Prostate gland (tissue), 2 donors: Measurements from ENCODE around the gene CRY1. TPM values are rescaled to one million over a fixed set of nuclear protein-coding genes. Genes with fewer than 3 reads are reported as not detected.

Experiments used
- DNase-seq: peaks from one replicate; pipeline ENCODE4 v3.0.0-alpha.2; 2019; ENCODE audit warnings: low spot score
- H3K27ac ChIP-seq, 2 donors: fragments of 200-600 bp; sonication (generic); 2 replicates each; pipeline ENCODE4 v1.5.1; 2017 to 2019
- H3K27me3 ChIP-seq: fragments of 200-600 bp; sonication (generic); replicated peaks from 2 replicates; pipeline ENCODE4 v1.5.1; 2019; ENCODE audit not compliant: insufficient read depth
- H3K36me3 ChIP-seq, 2 donors: fragments of 200-600 bp; sonication (generic); 1 replicate in 1 of 2; 2 replicates in 1 of 2; pipeline versions ENCODE4 v1.5.1 to v1.8.1; 2017 to 2019
- H3K4me1 ChIP-seq: fragments of 200-600 bp; sonication (generic); replicated peaks from 2 replicates; pipeline ENCODE4 v1.5.1; 2019
- H3K4me3 ChIP-seq, 2 donors: fragments of 200-600 bp; sonication (generic); 2 replicates each; pipeline ENCODE4 v1.5.1; 2017 to 2019
- H3K9me3 ChIP-seq: fragments of 200-600 bp; sonication (generic); 2 replicates; pipeline ENCODE4 v1.5.1; 2017
- CTCF ChIP-seq, 4 experiments: fragments of 200-600 bp in 2 of 4; fragments of 450-650 bp in 2 of 4; sonication (generic) in 2 of 4; IDR thresholded peaks; 1 replicate in 3 of 4; 2 replicates in 1 of 4; pipeline ENCODE4 v1.5.1; 2016 to 2019; ENCODE audit warnings: antibody characterized with exemption in 4 of 4, mild to moderate bottlenecking in 2 of 4, moderate library complexity in 2 of 4
- POLR2A ChIP-seq: fragments of 450-650 bp; IDR thresholded peaks from one replicate; pipeline ENCODE4 v1.6.1; 2016; ENCODE audit warnings: antibody characterized with exemption, mild to moderate bottlenecking
- POLR2AphosphoS5 ChIP-seq: sonication (generic); formaldehyde crosslinking; IDR thresholded peaks from one replicate; pipeline ENCODE4 v1.6.1; 2017; ENCODE audit warnings: antibody characterized with exemption
- WGBS: methylation state at CpG from one replicate; pipeline ENCODE4 v1.1.5; 2018; 5-methylcytosine and 5-hydroxymethylcytosine counted together
- intact Hi-C: fragments of 100-400 bp; cut with DNase I; formaldehyde crosslinking; loops from one replicate; pipeline ENCODE4 v1.14.2; 2022
- total RNA-seq, 2 donors: library from RNA; depleted of rRNA; stranded (reverse); fragments of >200 nt; gene quantifications; one replicate each; pipeline ENCODE4 v1.1.0, GENCODE V29; 2016

The CRY1 gene
- total RNA-seq, 2 donors from 2014 or later = 15.7 to 35.2 TPM

GRCh38 chr12:107102294-107102693 is 8.9 kb upstream of the CRY1 start:
- TF ChIP-seq POLR2AphosphoS5 (no peak), CTCF (IDR thresholded peaks at IDR 0.05) (no peak), POLR2A (no peak)
- Histone ChIP-seq H3K4me3 (no peak overlapping the region), H3K36me3 (no peaks in the 10 kb centered on the region), H3K27me3 (no peaks in the 10 kb centered on the region), H3K4me1 (no peaks in the 10 kb centered on the region), H3K9me3 (no peaks in the 10 kb centered on the region), H3K27ac (no peak overlapping the region)
- no peak for DNase-seq
- intact Hi-C loops = loop anchor here (10.0 kb wide), 1 partner anchor 717 kb away; no protein-coding TSS in a partner anchor

- TF ChIP-seq POLR2AphosphoS5 (no peak), CTCF (IDR thresholded peaks at IDR 0.05) (no peak), POLR2A (no peak)
- Histone ChIP-seq H3K36me3 (no peaks in the 10 kb centered on the region), H3K27me3 (no peaks in the 10 kb centered on the region), H3K27ac (no peak overlapping the region), H3K9me3 (no peaks in the 10 kb centered on the region), H3K4me3 (no peak overlapping the region), H3K4me1 (no peaks in the 10 kb centered on the region)
- DNase-seq = no peak
- 86% methylated on average over 1 of the region's 1 CpG for WGBS
- intact Hi-C loops = loop anchor here (10.0 kb wide), 1 partner anchor 717 kb away; no protein-coding TSS in a partner anchor
Measured at GRCh38 chr12:107101651-107102050, 8.3 kb upstream of the CRY1 start.

- Histone ChIP-seq H3K4me1 (no peaks in the 10 kb centered on the region), H3K9me3 (no peaks in the 10 kb centered on the region), H3K4me3 (no peak overlapping the region), H3K27ac (no peak overlapping the region), H3K36me3 (no peaks in the 10 kb centered on the region), H3K27me3 (no peaks in the 10 kb centered on the region)
- 80% methylated on average over 2 of the region's 2 CpGs for WGBS
- TF ChIP-seq POLR2A (no peak), CTCF (IDR thresholded peaks at IDR 0.05) (no peak), POLR2AphosphoS5 (no peak)
- intact Hi-C loops = loop anchor here (10.0 kb wide), 2 partner anchors 325 to 715 kb away; partner anchors contain the start of gene RIC8B
- DNase-seq = no peak
Measured at GRCh38 chr12:107099917-107100316, 6.6 kb upstream of the CRY1 start.

GRCh38 chr12:107096571-107096970 is 3.2 kb upstream of the CRY1 start:
- no peaks in the 10 kb centered on the region for H3K27me3 ChIP-seq
- no peak for DNase-seq
- peaks cover 4% of the 10 kb centered on the region for H3K4me1 ChIP-seq
- H3K27ac ChIP-seq = no peak overlapping the region
- H3K36me3 ChIP-seq = no peaks in the 10 kb centered on the region
- TF ChIP-seq CTCF (IDR thresholded peaks at IDR 0.05) (no peak), POLR2AphosphoS5 (no peak), POLR2A (no peak)
- WGBS = 74% methylated on average over 3 of the region's 3 CpGs
- intact Hi-C loops = loop anchor here (10.0 kb wide), 1 partner anchor 322 kb away; the partner anchor contains the start of gene RIC8B
- H3K9me3 ChIP-seq = no peaks in the 10 kb centered on the region
- no peak overlapping the region for H3K4me3 ChIP-seq

- Histone ChIP-seq H3K27ac (peak overlapping the region; percentile 93 to 97), H3K27me3 (no peaks in the 10 kb centered on the region), H3K4me3 (peak overlapping the region; percentile 93), H3K4me1 (peaks cover 4% of the 10 kb centered on the region), H3K9me3 (no peaks in the 10 kb centered on the region), H3K36me3 (no peaks in the 10 kb centered on the region)
- intact Hi-C loops = loop anchor here (10.0 kb wide), 1 partner anchor 319 kb away; the partner anchor contains the start of gene RIC8B
- TF ChIP-seq POLR2AphosphoS5 (no peak), POLR2A (no peak), CTCF (IDR thresholded peaks at IDR 0.05) (no peak)
- WGBS = 9% methylated on average over 6 of the region's 6 CpGs
- no peak for DNase-seq
Measured at GRCh38 chr12:107094183-107094448, 767 bp upstream of the CRY1 start.
